ENCODE data around the gene ACSS3. TPM values are rescaled to one million over a fixed set of nuclear protein-coding genes. Genes with fewer than 3 reads are reported as not detected.

ACSS3 gene
- total RNA-seq, 2 experiments from 2014 or later = not detected

DNA sequence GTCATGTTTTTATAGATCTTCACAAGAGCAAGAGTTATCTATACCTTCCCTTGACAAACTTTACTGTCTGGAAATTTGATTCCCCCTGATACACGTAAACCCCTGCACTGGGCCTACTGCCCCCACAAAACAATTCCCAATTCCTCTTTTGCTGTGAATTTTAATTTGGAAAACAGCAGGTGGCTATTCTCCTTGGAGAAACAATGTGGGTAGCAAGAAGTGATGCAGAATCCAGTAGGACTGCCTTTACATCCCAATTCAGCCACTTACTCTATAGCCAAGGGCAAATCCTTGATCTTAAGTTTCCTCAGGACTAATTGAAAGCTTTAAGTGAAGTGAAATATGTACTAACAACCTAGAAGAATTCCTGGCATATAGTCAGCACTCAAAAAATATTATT lies 129.3 kb downstream of the ACSS3 start:
- H3K9me3 ChIP-seq (ENCODE audit: control insufficient read depth in 1 of 2, insufficient read depth in 1 of 2, low read length in 2 of 2) = no peaks in the 10 kb centered on the region
- TF ChIP-seq, protein P1, sequence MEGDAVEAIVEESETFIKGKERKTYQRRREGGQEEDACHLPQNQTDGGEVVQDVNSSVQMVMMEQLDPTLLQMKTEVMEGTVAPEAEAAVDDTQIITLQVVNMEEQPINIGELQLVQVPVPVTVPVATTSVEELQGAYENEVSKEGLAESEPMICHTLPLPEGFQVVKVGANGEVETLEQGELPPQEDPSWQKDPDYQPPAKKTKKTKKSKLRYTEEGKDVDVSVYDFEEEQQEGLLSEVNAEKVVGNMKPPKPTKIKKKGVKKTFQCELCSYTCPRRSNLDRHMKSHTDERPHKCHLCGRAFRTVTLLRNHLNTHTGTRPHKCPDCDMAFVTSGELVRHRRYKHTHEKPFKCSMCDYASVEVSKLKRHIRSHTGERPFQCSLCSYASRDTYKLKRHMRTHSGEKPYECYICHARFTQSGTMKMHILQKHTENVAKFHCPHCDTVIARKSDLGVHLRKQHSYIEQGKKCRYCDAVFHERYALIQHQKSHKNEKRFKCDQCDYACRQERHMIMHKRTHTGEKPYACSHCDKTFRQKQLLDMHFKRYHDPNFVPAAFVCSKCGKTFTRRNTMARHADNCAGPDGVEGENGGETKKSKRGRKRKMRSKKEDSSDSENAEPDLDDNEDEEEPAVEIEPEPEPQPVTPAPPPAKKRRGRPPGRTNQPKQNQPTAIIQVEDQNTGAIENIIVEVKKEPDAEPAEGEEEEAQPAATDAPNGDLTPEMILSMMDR (IDR thresholded peaks at IDR 0.05) = no peak
- ATAC-seq (ENCODE audit: poor library complexity) = no peak
- H3K27ac Mint-ChIP-seq = no peak overlapping the region
- H3K36me3 ChIP-seq (ENCODE audit: insufficient read depth, low read length) = no peaks in the 10 kb centered on the region
- H3K4me1 Mint-ChIP-seq (ENCODE audit: low read depth) = no peaks in the 10 kb centered on the region
- no peaks in the 10 kb centered on the region for H3K27me3 ChIP-seq (ENCODE audit: control insufficient read depth in 1 of 2, insufficient read depth in 2 of 2, low read length in 2 of 2)
- H3K36me3 Mint-ChIP-seq (ENCODE audit: low read depth) = no peaks in the 10 kb centered on the region
- H3K27me3 Mint-ChIP-seq = no peaks in the 10 kb centered on the region
- H3K9me3 Mint-ChIP-seq = peaks cover 8% of the 10 kb centered on the region
- H3K4me3 Mint-ChIP-seq = no peak overlapping the region
- no peak overlapping the region for H3K4me3 ChIP-seq (ENCODE audit: low read length)
- ChIA-PET CTCF (no interaction called here), POLR2A (no interaction called here)
- no peaks in the 10 kb centered on the region for H3K4me1 ChIP-seq (ENCODE audit: insufficient read depth, low read length)
- no peak overlapping the region for H3K27ac ChIP-seq (ENCODE audit: low read depth in 1 of 2, low read length in 2 of 2)
- no peak for DNase-seq
- intact Hi-C loops (cut with DNase I, micrococcal nuclease) = no loop called here

DNA sequence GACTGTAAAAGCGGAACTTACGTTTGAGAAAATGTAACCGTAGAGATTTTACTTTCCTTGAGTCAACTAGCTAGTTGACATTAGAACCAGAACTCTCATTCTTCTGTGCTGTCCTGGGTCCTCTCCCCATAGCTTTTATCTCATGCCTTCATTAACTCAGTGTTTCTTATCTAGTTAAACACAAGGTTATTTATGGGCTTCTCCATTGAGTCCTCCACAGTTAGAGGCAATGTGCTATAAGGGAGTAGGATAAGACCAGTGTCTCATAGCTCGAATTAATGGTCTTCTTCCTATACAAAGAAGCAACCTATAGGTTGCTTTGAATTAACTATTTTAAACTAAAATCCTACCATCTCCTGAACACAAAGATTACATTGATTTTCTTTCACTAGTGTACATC lies 129.8 kb downstream of the ACSS3 start:
- POLR2A ChIA-PET = no interaction called here
- Histone ChIP-seq H3K4me1 (ENCODE audit: insufficient read depth, low read length) (no peaks in the 10 kb centered on the region), H3K36me3 (ENCODE audit: insufficient read depth, low read length) (no peaks in the 10 kb centered on the region), H3K27ac (ENCODE audit: low read depth in 1 of 2, low read length in 2 of 2) (no peak overlapping the region), H3K4me3 (ENCODE audit: low read length) (no peak overlapping the region), H3K27me3 (ENCODE audit: control insufficient read depth in 1 of 2, insufficient read depth in 2 of 2, low read length in 2 of 2) (no peaks in the 10 kb centered on the region), H3K9me3 (ENCODE audit: control insufficient read depth in 1 of 2, insufficient read depth in 1 of 2, low read length in 2 of 2) (no peaks in the 10 kb centered on the region)
- intact Hi-C loops (cut with DNase I, micrococcal nuclease) = no loop called here
- no peaks in the 10 kb centered on the region for H3K4me1 Mint-ChIP-seq (ENCODE audit: low read depth)
- no peak overlapping the region for H3K4me3 Mint-ChIP-seq
- ATAC-seq (ENCODE audit: poor library complexity) = no peak
- H3K9me3 Mint-ChIP-seq = peaks cover 8% of the 10 kb centered on the region
- H3K36me3 Mint-ChIP-seq (ENCODE audit: low read depth) = no peaks in the 10 kb centered on the region
- no peak overlapping the region for H3K27ac Mint-ChIP-seq
- no peak for DNase-seq
- CTCF ChIA-PET = no interaction called here
- H3K27me3 Mint-ChIP-seq = no peaks in the 10 kb centered on the region
- TF ChIP-seq, protein P1 (IDR thresholded peaks at IDR 0.05) = no peak

DNA sequence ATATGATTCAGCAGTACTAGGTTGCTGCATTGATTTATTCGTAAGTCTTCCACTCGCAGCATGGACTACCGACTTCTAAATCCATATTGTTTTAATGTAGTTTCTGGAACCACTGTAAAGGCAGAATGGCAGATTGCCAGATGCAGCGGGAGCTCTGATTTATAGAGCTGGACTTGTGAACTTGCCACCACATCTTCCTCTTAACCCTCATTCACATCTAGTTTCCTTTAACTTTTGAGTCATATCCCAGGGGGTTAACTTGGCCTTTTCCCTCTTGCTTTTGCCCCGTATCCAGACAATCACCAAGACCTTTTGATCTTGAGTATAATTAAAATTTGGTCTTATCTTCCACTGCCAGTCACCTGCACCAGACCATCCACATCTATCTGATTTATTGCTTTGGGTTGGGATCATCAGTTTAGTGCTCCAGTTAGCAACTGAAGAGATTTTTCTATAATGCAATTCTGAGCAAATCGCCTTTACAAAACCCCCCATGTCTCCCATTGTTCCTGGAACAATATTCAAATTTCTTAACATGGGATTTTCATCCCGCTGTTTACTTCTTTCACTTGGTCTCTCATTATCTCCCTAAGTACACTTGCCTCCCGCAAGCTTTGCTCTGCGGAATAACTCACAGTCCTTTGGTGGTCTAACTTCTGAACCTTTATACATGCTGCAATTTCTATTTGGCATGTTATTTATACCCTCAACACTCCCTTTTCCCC lies 130.5 kb downstream of the ACSS3 start:
- Mint-ChIP-seq H3K4me1 (ENCODE audit: low read depth) (no peaks in the 10 kb centered on the region), H3K9me3 (peaks cover 8% of the 10 kb centered on the region), H3K36me3 (ENCODE audit: low read depth) (no peaks in the 10 kb centered on the region), H3K27me3 (no peaks in the 10 kb centered on the region), H3K4me3 (no peak overlapping the region), H3K27ac (no peak overlapping the region)
- POLR2A ChIA-PET = no interaction called here
- no peak for ATAC-seq (ENCODE audit: poor library complexity)
- Histone ChIP-seq H3K9me3 (ENCODE audit: control insufficient read depth in 1 of 2, insufficient read depth in 1 of 2, low read length in 2 of 2) (no peaks in the 10 kb centered on the region), H3K27me3 (ENCODE audit: control insufficient read depth in 1 of 2, insufficient read depth in 2 of 2, low read length in 2 of 2) (no peaks in the 10 kb centered on the region), H3K36me3 (ENCODE audit: insufficient read depth, low read length) (no peaks in the 10 kb centered on the region), H3K4me3 (ENCODE audit: low read length) (no peak overlapping the region), H3K27ac (ENCODE audit: low read depth in 1 of 2, low read length in 2 of 2) (no peak overlapping the region), H3K4me1 (ENCODE audit: insufficient read depth, low read length) (no peaks in the 10 kb centered on the region)
- CTCF ChIA-PET = no interaction called here
- TF ChIP-seq, protein P1 (IDR thresholded peaks at IDR 0.05) = no peak
- no peak for DNase-seq
- intact Hi-C loops (cut with DNase I, micrococcal nuclease) = no loop called here

Data from CD4-positive, alpha-beta T cell (primary cell).